Nephron progenitor cell (in vitro differentiated cells): ENCODE results near the gene DNAJB13.

Source experiments
- DNase-seq: peaks from one replicate; pipeline ENCODE4 v3.0.0; 2021
- H3K27ac Mint-ChIP-seq: 2 replicates; pipeline ENCODE4 v1.8.0; 2021; ENCODE audit warnings: mild to moderate bottlenecking, moderate library complexity, mixed read lengths
- H3K27me3 Mint-ChIP-seq: 2 replicates; pipeline ENCODE4 v1.8.0; 2021; ENCODE audit warnings: mild to moderate bottlenecking, low read depth, mixed read lengths; ENCODE audit not compliant: poor library complexity
- H3K36me3 Mint-ChIP-seq: 2 replicates; pipeline ENCODE4 v1.8.0; 2021; ENCODE audit warnings: low read depth, mixed read lengths
- H3K4me1 Mint-ChIP-seq: 2 replicates; pipeline ENCODE4 v1.8.0; 2021; ENCODE audit warnings: mixed read lengths
- H3K4me3 Mint-ChIP-seq: 2 replicates; pipeline ENCODE4 v1.8.0; 2021; ENCODE audit warnings: mild to moderate bottlenecking, moderate library complexity, mixed read lengths
- H3K9me3 Mint-ChIP-seq: 2 replicates; pipeline ENCODE4 v1.8.0; 2021; ENCODE audit warnings: mild to moderate bottlenecking, moderate library complexity, mixed read lengths
- TF ChIP-seq, protein P1 (sequence below): fragments of 200-600 bp; sonication (generic); IDR thresholded peaks from 2 replicates; pipeline ENCODE4 v1.5.0; 2021; ENCODE audit warnings: antibody characterized with exemption

The DNAJB13 gene

DNA sequence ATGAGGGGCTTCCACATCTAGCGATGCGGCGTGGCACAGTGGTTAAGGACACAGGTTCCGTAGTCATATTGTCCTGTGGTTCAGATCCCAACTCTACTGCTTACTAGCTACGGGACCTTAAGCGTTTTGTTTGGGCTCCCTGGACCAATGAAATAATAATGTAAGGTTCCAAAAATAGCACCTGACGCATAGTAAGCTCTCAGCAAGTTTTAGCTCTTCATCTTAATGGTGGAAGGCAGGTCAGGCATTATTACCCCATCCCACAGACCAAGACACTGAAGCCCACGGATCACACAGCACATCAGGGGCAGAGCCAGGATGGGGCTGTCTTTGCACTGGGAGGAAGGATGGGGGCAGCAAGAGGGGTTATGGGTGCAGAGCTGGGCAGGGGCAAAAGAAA, 13.0 kb downstream of the DNAJB13 start:
- Mint-ChIP-seq H3K4me1 (peaks cover 14% of the 10 kb centered on the region), H3K27me3 (peaks cover 15% of the 10 kb centered on the region), H3K4me3 (no peak overlapping the region), H3K27ac (no peak overlapping the region), H3K36me3 (no peaks in the 10 kb centered on the region), H3K9me3 (no peaks in the 10 kb centered on the region)
- TF ChIP-seq, protein P1, sequence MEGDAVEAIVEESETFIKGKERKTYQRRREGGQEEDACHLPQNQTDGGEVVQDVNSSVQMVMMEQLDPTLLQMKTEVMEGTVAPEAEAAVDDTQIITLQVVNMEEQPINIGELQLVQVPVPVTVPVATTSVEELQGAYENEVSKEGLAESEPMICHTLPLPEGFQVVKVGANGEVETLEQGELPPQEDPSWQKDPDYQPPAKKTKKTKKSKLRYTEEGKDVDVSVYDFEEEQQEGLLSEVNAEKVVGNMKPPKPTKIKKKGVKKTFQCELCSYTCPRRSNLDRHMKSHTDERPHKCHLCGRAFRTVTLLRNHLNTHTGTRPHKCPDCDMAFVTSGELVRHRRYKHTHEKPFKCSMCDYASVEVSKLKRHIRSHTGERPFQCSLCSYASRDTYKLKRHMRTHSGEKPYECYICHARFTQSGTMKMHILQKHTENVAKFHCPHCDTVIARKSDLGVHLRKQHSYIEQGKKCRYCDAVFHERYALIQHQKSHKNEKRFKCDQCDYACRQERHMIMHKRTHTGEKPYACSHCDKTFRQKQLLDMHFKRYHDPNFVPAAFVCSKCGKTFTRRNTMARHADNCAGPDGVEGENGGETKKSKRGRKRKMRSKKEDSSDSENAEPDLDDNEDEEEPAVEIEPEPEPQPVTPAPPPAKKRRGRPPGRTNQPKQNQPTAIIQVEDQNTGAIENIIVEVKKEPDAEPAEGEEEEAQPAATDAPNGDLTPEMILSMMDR: no peak
- no peak for DNase-seq

DNA sequence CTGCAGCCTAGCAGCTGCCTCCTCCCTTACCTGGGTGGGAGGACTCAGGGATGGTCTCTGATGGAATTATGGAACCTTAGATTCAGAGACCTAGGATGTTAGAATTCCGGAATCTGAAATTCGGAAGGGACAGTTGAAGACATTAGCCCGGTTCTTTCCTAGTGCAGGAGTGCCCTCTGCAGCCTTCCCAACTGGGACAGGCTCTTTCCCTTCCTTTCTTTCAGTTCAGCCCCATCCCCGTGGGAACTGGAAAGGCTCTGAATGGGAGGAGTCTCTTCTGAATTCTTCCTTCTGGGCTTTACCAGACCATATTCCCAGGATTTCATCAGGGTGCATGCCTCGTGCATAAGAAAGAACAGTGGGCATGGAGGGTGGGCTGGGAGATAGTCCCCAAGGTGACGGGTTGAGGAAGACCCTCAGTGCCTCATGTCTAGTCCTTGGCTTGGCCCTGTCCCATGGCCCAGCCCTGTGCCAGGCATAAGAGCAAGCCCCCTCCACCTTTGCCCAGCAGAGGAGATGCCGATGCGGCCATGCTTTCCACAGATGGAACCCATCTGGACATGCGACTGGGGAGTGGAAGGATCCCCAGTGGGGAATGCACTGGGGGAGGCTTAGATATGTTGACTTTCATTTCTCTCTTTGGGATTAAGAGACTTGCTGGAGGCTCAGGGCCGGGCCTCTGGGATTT, 14.4 kb downstream of the DNAJB13 start:
- Mint-ChIP-seq H3K4me1 (peaks cover 14% of the 10 kb centered on the region), H3K27me3 (peaks cover 15% of the 10 kb centered on the region), H3K36me3 (no peaks in the 10 kb centered on the region), H3K27ac (no peak overlapping the region), H3K9me3 (no peaks in the 10 kb centered on the region), H3K4me3 (no peak overlapping the region)
- TF ChIP-seq, protein P1: no peak
- no peak for DNase-seq

DNA sequence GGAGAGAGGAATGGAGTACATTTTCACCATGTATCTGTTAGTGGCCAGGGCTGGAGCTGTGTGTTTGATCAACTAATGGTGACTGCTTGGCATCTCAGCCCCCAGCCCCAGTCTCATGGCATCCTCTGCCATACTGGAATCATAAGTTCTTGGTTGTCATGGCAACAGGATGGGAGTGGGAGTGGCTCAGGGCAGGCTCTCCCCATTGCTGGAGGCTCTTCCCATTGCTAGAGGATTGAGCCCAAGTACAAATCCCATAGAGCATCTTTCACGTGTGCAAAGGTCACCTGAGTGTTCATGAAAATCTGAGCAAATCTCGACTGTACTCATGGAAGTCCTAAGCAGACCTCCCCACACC, 14.9 kb downstream of the DNAJB13 start:
- Mint-ChIP-seq H3K36me3 (no peaks in the 10 kb centered on the region), H3K27me3 (peaks cover 15% of the 10 kb centered on the region), H3K27ac (peak overlapping the region; percentile 86), H3K4me3 (no peak overlapping the region), H3K4me1 (peaks cover 14% of the 10 kb centered on the region), H3K9me3 (no peaks in the 10 kb centered on the region)
- DNase-seq: no peak
- TF ChIP-seq, protein P1: no peak

DNA sequence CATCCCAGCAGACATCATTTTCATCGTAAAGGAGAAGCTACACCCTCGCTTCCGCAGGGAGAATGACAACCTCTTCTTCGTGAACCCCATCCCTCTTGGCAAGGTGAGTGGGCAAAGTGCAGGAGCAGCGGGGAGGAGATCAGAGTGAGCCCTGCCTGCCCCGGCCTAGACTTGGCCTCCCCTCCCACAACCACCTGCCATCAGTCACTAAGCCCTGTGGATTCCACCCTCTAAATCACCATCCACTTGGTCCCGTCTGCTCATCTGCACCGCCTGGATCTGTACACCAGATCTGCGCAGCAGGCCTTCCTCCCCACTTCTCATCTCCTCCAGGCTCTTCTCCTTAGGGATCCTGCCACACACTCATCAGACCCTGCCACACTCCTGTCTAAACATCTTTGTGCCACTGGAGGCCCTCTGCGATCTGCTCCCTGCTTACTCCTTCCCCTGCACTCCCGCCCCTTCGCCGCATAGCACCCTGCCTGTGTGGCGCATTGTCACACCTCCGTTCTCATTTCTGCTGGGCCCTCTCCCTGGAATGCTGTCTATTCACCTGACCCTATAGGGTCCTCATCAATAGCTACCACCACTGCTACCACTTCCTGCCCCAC, 17.6 kb downstream of the DNAJB13 start:
- Mint-ChIP-seq H3K9me3 (no peaks in the 10 kb centered on the region), H3K27ac (no peak overlapping the region), H3K36me3 (no peaks in the 10 kb centered on the region), H3K4me1 (peaks cover 14% of the 10 kb centered on the region), H3K4me3 (no peak overlapping the region), H3K27me3 (peaks cover 10% of the 10 kb centered on the region)
- TF ChIP-seq, protein P1: no peak
- no peak for DNase-seq

DNA sequence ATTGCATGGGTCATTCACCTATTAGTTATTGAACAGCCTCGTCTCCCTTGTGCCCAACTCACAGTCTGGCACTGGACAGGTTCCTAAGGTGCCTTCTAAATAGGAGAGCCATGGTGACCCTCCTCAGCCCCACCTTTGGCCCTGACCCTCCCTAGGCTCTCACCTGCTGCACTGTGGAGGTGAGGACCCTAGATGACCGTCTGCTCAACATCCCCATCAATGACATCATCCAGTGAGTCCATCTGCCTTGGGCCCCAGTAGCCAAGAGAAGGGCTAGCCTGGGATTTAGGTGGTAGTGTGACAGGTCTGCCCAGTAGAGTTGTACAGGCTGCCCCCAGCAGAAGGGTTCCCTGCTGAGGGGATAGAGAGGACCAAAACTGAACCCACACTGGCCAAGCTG, 18.3 kb downstream of the DNAJB13 start:
- no peaks in the 10 kb centered on the region for H3K9me3 Mint-ChIP-seq
- H3K27me3 Mint-ChIP-seq: peaks cover 10% of the 10 kb centered on the region
- H3K4me1 Mint-ChIP-seq: peaks cover 12% of the 10 kb centered on the region
- DNase-seq: no peak
- H3K27ac Mint-ChIP-seq: no peak overlapping the region
- H3K4me3 Mint-ChIP-seq: no peak overlapping the region
- H3K36me3 Mint-ChIP-seq: no peaks in the 10 kb centered on the region
- TF ChIP-seq, protein P1: no peak
